Islet precursor cell (in vitro differentiated cells): Measurements from ENCODE around the gene CCDC18.
"Not testable (repeated sequence)": the region's sequence is repeated elsewhere in the genome, so short reads cannot be mapped to it uniquely, and the experiment has no call there.

ENCODE experiments used
- DNase-seq: peaks from one replicate; pipeline ENCODE4 v3.0.0-alpha.2; 2018

Gene CCDC18

GRCh38 chr1:93239863-93240262 is 59.3 kb downstream of the CCDC18 start:
- no peak for DNase-seq

GRCh38 chr1:93243233-93243632 is 62.7 kb downstream of the CCDC18 start:
- DNase-seq = not testable (repeated sequence)

DNA sequence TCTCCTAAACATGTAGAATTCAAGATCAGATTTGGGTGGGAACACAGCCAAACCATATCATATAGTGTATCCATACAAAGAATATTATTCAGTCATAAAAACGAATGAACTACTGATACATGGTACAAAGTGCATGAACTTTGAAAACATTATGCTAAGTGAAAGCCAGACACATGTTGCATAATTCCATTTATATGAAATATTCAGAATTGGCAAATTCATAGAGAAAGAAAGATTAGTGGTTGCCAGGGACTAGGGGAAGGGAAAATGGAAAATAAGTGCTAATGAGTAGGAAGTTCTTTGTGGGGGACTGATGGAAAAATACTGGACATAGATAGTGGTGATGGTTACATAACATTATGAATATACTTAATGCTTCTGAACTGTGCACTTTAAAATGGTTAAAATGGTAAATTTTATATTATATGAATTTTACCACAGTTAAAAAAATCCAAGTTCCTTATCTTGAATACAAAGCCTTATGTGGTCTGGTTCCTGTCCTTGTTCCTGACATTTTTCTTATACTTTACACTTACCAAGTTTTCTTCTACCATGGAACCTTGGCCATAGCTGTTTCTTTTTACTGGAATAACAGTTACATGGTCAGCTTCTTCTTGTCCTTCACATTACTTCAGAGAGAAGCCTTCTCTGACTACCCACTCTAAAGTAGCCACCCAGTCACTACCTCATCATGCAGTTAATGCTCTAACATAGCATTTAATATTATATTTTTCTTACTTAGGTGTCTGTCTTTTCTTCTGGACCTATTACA is 64.0 kb downstream of the CCDC18 start:
- DNase-seq = no peak

GRCh38 chr1:93251966-93252365 is 71.4 kb downstream of the CCDC18 start:
- DNase-seq = no peak

DNA sequence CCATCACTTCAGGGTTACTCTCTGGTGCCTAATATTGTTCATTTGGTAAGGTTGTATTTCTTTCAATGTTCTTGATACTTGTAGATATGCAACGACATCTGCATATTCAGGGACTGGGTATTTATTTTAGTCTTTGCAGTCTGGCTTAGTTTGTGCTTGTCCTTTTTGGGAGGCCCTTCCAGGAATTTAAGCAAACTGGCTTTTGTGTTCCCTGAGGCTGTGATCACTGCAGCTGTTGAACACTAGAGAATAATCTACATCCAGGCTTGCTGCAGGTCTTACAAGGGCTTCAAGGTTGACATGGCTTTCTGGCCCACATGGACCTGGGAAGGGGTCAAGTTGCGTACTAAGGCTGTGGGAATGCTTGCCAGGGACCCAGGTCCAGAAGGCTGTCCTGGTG is 72.1 kb downstream of the CCDC18 start:
- DNase-seq = no peak

GRCh38 chr1:93253516-93253915 is 73.0 kb downstream of the CCDC18 start:
- DNase-seq = no peak

GRCh38 chr1:93255222-93256079 is 74.9 kb downstream of the CCDC18 start:
- DNase-seq = no peak

DNA sequence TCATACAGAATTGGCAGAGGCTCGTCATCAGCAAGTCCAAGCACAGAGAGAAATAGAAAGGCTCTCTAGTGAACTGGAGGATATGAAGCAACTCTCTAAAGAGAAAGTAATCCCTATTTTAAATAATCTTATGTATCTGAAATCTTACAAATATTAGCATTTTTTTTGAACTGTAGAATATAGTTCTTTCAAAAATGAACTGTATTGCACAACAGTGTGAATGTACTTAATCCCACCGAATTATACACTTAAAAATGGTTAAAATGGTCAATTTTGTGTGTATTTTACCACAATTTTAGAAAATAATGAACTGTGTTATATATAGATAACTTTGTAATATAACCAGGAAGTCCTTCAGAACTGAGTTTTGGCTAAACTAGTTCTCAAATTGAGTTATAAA is 75.9 kb downstream of the CCDC18 start:
- no peak for DNase-seq

- DNase-seq = no peak
Observed at GRCh38 chr1:93257889-93258288, 77.4 kb downstream of the CCDC18 start.

DNA sequence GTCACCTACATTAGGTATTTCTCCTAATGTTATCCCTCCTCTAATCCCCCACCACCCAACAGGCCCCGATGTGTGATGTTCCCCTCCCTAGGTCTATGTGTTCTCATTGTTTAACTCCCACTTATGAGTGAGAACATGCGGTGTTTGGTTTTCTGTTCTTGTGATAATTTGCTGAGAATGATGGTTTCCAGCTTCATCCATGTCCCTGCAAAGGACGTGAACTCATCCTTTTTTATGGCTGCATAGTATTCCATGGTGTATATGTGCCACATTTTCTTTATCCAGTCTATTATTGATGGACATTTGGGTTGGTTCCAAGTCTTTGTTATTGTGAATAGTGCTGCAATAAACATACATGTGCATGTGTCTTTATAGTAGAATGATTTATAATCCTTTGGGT is 80.2 kb downstream of the CCDC18 start:
- DNase-seq = not testable (repeated sequence)

DNA sequence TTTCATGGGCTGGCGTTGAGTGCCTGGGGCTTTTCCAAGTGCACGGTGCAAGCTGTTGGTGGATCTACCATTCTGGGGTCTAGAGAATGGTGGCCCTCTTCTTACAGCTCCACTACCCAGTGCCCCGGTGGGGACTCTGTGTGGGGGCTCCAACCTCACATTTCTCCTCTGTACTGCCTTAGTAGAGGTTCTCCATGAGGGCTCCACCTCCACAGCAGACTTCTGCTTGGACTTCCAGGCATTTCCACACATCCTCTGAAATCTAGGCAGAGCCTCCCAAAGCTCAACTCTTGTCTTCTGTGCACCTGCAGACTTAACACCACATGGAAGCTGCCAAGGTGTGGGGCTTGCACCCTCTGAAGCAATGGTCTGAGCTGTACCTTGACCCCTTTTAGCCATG is 82.1 kb downstream of the CCDC18 start:
- no peak for DNase-seq

DNA sequence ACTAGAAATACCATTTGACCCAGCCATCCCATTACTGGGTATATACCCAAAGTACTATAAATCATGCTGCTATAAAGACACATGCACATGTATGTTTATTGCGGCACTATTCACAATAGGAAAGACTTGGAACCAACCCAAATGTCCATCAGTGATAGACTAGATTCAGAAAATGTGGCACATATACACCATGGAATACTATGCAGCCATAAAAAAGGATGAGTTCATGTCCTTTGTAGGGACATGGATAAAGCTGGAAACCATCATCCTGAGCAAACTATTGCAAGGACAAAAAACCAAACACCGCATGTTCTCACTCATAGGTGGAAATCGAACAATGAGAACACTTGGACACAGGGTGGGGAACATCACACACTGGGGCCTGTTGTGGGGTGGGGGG is 88.4 kb downstream of the CCDC18 start:
- DNase-seq = not testable (repeated sequence)

- not testable (repeated sequence) for DNase-seq
Observed at GRCh38 chr1:93275262-93275633, 94.7 kb downstream of the CCDC18 start.

DNA sequence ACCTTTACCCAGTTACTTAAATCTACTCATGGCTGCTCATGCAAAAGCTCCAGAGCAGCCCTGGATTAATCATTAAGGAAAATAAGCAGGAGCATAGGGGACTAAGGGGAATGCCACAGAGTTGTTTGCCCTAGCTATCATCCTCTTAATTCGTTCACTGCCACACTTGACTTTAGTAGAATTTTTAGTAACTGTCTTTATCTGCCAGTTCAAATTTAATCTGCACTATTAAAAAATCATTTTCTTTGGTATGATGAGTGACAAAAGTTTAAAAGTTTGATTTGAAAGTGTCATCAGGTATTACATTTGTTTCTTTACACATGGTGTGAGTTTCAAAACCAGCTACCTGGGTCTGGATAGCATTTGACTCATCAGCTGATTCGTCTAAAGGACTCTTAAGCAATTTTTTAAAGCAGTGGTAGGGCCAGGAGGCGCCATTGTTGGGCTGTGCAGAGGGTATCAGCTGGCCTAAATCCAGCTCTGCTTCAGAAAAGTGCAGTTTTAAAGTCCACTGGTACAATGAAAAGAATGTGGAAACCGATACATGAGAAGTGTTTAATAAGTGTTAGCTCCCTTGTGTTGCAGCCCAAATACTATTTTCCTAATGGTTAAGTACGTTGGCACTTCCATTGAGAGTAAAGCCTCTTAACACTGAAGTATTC is 95.2 kb downstream of the CCDC18 start:
- DNase-seq = no peak

DNA sequence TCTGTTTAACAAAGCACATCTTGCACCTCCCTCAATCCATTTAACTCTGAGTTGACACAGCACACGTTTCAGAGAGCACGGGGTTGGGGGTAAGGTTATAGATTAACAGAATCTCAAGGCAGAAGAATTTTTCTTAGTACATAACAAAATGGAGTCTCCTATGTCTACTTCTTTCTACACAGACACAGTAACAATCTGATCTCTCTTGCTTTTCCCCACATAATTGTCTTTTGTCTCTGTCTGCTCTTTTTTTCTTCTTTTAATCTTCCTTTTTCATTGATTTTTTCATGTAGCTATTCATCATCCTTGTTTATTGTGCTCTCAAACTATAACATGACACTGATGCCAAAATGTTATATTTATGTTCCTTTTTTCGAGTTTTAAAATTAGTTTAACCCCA is 97.0 kb downstream of the CCDC18 start:
- not testable (repeated sequence) for DNase-seq

- no peak for DNase-seq
Observed at GRCh38 chr1:93283496-93283895, 103.0 kb downstream of the CCDC18 start.

- no peak for DNase-seq
Observed at GRCh38 chr1:93288558-93288957, 108.0 kb downstream of the CCDC18 start.

- no peak for DNase-seq
Observed at GRCh38 chr1:93296555-93297154, 116.1 kb downstream of the CCDC18 start.

DNA sequence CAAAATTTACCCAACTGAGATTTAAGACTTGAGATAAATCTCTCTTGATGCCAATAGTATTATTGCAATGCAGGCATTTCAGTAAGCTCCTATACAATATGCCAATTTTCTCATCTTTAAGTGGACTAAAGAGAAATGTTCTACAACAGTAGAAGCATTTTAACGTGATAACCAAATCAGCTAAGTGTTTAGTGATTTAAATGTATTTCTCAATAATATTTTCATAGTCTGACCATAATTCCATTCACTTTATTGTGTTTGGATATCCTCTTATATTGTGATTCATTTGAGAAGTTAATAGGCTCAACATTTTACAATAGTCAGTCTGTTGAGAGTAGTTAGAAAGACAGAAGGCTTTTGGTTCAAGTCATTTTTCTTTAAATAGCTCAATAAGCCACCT is 120.6 kb downstream of the CCDC18 start:
- DNase-seq = no peak

GRCh38 chr1:93302078-93302477 is 121.6 kb downstream of the CCDC18 start:
- DNase-seq = no peak

GRCh38 chr1:93304716-93305138 is 124.2 kb downstream of the CCDC18 start:
- no peak for DNase-seq

GRCh38 chr1:93306920-93307319 is 126.4 kb downstream of the CCDC18 start:
- DNase-seq = no peak

GRCh38 chr1:93313026-93313425 is 132.5 kb downstream of the CCDC18 start:
- DNase-seq = no peak
